PC-3 (cell line): ENCODE measurements around the gene JMJD6.

Experiments used
- CTCF ChIP-seq: fragments of 300-600 bp; sonication (generic); conservative IDR thresholded peaks from 2 replicates; pipeline ENCODE4 v1.5.1; 2017; ENCODE audit warnings: antibody characterized with exemption, low read depth, mild to moderate bottlenecking, low read length
- EZH2 ChIP-seq: fragments of 300-600 bp; sonication (generic); IDR thresholded peaks from one replicate; pipeline ENCODE4 v1.6.1; 2017; ENCODE audit warnings: antibody characterized with exemption, mild to moderate bottlenecking, low read length; ENCODE audit not compliant: unreplicated experiment

DNA sequence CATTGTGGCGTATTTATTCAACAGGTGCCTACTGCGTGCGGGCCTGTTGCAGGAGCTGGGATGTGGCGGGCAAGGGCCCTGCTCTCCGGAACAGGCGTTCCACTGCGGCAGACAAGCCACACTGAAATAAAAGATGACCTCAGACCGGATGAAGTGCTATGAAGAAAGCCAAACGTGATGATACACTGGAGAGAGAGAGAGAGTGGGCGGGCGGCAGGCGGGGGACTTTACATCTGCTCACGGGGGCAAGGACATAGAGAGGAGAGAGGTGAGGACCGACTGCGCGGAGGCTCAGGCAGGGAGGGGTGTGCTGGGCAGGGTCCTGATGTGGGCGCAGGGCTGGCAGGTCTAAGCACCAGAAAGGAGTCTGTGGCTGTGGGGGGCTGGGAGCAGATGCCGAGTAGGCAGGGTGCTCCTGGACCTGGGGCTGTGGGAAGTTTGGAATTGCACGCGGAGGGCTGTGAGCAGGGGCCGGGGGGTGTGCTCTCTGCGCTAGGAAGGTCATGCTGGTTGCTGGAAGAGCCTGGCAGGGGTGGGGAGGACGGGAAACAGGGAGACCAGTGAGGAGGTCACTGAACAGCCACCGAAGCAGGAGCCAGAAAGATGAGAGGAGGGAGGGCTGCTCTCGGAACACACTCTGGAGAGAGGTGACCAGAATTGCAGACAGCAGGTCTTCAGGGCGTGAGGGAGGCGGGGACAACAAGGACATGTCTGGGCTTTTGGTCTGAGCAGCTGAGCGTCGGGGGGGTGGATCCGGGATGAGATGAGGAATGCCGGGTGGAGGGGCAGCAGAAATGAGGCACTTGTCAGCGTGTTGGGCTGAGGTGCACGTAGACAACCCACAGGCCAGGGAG is 25.6 kb downstream of the JMJD6 start:
- TF ChIP-seq CTCF (no peak), EZH2 (no peak)
